Measurements from ENCODE around the gene KCNAB1. TPM values are rescaled to one million over a fixed set of nuclear protein-coding genes. Genes with fewer than 3 reads are reported as not detected.
"Not testable (repeated sequence)": the region's sequence is repeated elsewhere in the genome, so short reads cannot be mapped to it uniquely, and the experiment has no call there.

The KCNAB1 gene
- polyA plus RNA-seq, 1 donor (not counting 4 experiments of a cell fraction or from before 2014, with no cell fraction given), result 0.03 TPM

DNA sequence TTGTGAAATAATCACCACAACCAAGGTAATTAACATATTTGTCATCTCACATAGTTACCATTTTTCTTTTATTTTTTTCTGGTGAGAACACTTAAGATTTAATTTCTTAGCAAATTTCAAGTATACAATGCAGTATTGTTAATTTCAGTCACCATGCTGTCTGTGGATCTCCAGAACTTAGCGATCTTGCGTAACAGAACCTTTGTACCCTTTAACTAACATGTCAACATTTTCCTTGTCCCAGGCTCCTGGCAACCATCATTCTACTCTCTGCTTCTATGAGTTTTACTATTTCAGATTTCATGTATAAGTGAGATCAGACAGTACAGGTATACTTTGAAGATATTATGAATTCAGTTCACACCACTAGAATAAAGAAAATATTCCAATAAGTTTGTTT lies 154.4 kb downstream of the KCNAB1 start:
- no peaks in the 10 kb centered on the region for H3K9me3 ChIP-seq (ENCODE audit: control insufficient read depth, low read depth, low read length)
- no peaks in the 10 kb centered on the region for H3K79me2 ChIP-seq (ENCODE audit: control insufficient read depth, insufficient read depth, low read length)
- H4K20me1 ChIP-seq (ENCODE audit: control insufficient read depth, extremely low read depth, insufficient read depth, low read length), result no peaks in the 10 kb centered on the region
- no peak overlapping the region for H3K4me2 ChIP-seq (ENCODE audit: control insufficient read depth, extremely low read depth, insufficient read depth, low read depth, low read length)
- no peaks in the 10 kb centered on the region for H3K36me3 ChIP-seq (ENCODE audit: control insufficient read depth in 2 of 2, extremely low read depth in 1 of 2, insufficient read depth in 2 of 2, low read length in 2 of 2)
- no peak for FAIRE-seq
- H3K27ac ChIP-seq (ENCODE audit: control insufficient read depth, insufficient read depth, low read length), result no peak overlapping the region
- DNase-seq (ENCODE audit: low read depth, low spot score), result no peak
- dilution Hi-C loops (cut with MboI; ENCODE audit: extremely low pct_ligation_motif_present, low sequenced_read_pairs), result no loop called here
- no peak overlapping the region for H3K9ac ChIP-seq (ENCODE audit: control insufficient read depth, extremely low read depth, insufficient read depth, low read length)
- no peak overlapping the region for H3K4me3 ChIP-seq (ENCODE audit: control insufficient read depth in 2 of 3, extremely low read depth in 1 of 3, insufficient read depth in 2 of 3, low read depth in 1 of 3, low read length in 3 of 3)
- H3K27me3 ChIP-seq (ENCODE audit: control insufficient read depth, extremely low read depth, insufficient read depth, low read length), result no peaks in the 10 kb centered on the region
- TF ChIP-seq, protein P1, sequence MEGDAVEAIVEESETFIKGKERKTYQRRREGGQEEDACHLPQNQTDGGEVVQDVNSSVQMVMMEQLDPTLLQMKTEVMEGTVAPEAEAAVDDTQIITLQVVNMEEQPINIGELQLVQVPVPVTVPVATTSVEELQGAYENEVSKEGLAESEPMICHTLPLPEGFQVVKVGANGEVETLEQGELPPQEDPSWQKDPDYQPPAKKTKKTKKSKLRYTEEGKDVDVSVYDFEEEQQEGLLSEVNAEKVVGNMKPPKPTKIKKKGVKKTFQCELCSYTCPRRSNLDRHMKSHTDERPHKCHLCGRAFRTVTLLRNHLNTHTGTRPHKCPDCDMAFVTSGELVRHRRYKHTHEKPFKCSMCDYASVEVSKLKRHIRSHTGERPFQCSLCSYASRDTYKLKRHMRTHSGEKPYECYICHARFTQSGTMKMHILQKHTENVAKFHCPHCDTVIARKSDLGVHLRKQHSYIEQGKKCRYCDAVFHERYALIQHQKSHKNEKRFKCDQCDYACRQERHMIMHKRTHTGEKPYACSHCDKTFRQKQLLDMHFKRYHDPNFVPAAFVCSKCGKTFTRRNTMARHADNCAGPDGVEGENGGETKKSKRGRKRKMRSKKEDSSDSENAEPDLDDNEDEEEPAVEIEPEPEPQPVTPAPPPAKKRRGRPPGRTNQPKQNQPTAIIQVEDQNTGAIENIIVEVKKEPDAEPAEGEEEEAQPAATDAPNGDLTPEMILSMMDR (optimal IDR thresholded peaks at IDR 0.05 in 1 of 3, IDR thresholded peaks at IDR 0.05 in 1 of 3, conservative IDR thresholded peaks at IDR 0.05 in 1 of 3; ENCODE audit: extremely low read depth in 1 of 3, insufficient read depth in 2 of 3, low read length in 3 of 3), result no peak
- TF ChIP-seq EZH2 (IDR thresholded peaks at IDR 0.05; ENCODE audit: low read length), result no peak
- H3K9me1 ChIP-seq (ENCODE audit: control insufficient read depth, extremely low read depth, insufficient read depth, low read length), result no peaks in the 10 kb centered on the region
- no peak overlapping the region for H2AFZ ChIP-seq (ENCODE audit: control insufficient read depth, low read length)
- no peaks in the 10 kb centered on the region for H3K4me1 ChIP-seq (ENCODE audit: control insufficient read depth, extremely low read depth, insufficient read depth, low read length)

DNA sequence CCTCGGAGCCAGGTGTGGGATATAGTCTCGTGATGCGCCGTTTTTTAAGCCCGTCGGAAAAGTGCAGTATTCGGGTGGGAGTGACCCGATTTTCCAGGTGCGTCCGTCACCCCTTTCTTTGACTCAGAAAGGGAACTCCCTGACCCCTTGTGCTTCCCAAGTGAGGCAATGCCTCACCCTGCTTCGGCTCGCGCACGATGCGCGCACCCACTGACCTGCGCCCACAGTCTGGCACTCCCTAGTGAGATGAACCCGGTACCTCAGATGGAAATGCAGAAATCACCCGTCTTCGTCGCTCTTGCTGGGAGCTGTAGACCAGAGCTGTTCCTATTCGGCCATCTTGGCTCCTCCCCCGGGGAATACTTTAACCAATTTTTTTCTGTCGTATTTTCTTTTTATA lies 164.3 kb downstream of the KCNAB1 start:
- H3K4me3 ChIP-seq (ENCODE audit: control insufficient read depth in 2 of 3, extremely low read depth in 1 of 3, insufficient read depth in 2 of 3, low read depth in 1 of 3, low read length in 3 of 3); DNase-seq (ENCODE audit: low read depth, low spot score); dilution Hi-C loops (cut with MboI; ENCODE audit: extremely low pct_ligation_motif_present, low sequenced_read_pairs); H4K20me1 ChIP-seq (ENCODE audit: control insufficient read depth, extremely low read depth, insufficient read depth, low read length); H3K4me1 ChIP-seq (ENCODE audit: control insufficient read depth, extremely low read depth, insufficient read depth, low read length); H2AFZ ChIP-seq (ENCODE audit: control insufficient read depth, low read length); H3K9me1 ChIP-seq (ENCODE audit: control insufficient read depth, extremely low read depth, insufficient read depth, low read length); H3K4me2 ChIP-seq (ENCODE audit: control insufficient read depth, extremely low read depth, insufficient read depth, low read depth, low read length); H3K36me3 ChIP-seq (ENCODE audit: control insufficient read depth in 2 of 2, extremely low read depth in 1 of 2, insufficient read depth in 2 of 2, low read length in 2 of 2); H3K9me3 ChIP-seq (ENCODE audit: control insufficient read depth, low read depth, low read length); H3K79me2 ChIP-seq (ENCODE audit: control insufficient read depth, insufficient read depth, low read length); H3K27ac ChIP-seq (ENCODE audit: control insufficient read depth, insufficient read depth, low read length); FAIRE-seq; H3K27me3 ChIP-seq (ENCODE audit: control insufficient read depth, extremely low read depth, insufficient read depth, low read length); H3K9ac ChIP-seq (ENCODE audit: control insufficient read depth, extremely low read depth, insufficient read depth, low read length): not testable (repeated sequence)

DNA sequence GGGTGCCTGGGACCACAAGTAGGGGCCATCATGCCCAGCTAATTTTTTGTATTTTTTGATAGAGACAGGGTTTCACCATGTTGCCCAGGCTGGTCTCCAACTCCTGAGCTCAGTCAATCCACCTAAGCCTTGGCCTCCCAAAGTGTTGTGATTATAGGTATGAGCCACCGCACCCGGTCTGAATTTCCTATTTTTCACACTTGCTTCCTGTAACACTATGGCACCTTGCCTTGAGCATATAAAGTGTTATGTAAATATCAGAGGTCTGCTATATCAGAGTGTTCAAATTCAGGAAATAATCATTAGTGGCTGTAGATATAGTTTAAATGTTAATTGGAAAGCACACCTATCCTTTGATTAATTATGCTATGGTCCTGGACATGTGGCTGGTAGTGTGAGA lies 165.2 kb downstream of the KCNAB1 start:
- no peaks in the 10 kb centered on the region for H4K20me1 ChIP-seq (ENCODE audit: control insufficient read depth, extremely low read depth, insufficient read depth, low read length)
- no peaks in the 10 kb centered on the region for H3K4me1 ChIP-seq (ENCODE audit: control insufficient read depth, extremely low read depth, insufficient read depth, low read length)
- no peak overlapping the region for H2AFZ ChIP-seq (ENCODE audit: control insufficient read depth, low read length)
- H3K9ac ChIP-seq (ENCODE audit: control insufficient read depth, extremely low read depth, insufficient read depth, low read length), result no peak overlapping the region
- no peaks in the 10 kb centered on the region for H3K36me3 ChIP-seq (ENCODE audit: control insufficient read depth in 2 of 2, extremely low read depth in 1 of 2, insufficient read depth in 2 of 2, low read length in 2 of 2)
- DNase-seq (ENCODE audit: low read depth, low spot score) (no peak), FAIRE-seq (no peak)
- no peaks in the 10 kb centered on the region for H3K9me3 ChIP-seq (ENCODE audit: control insufficient read depth, low read depth, low read length)
- dilution Hi-C loops (cut with MboI; ENCODE audit: extremely low pct_ligation_motif_present, low sequenced_read_pairs), result no loop called here
- H3K4me2 ChIP-seq (ENCODE audit: control insufficient read depth, extremely low read depth, insufficient read depth, low read depth, low read length), result no peak overlapping the region
- H3K79me2 ChIP-seq (ENCODE audit: control insufficient read depth, insufficient read depth, low read length), result no peaks in the 10 kb centered on the region
- TF ChIP-seq, protein P1 (optimal IDR thresholded peaks at IDR 0.05 in 1 of 3, IDR thresholded peaks at IDR 0.05 in 1 of 3, conservative IDR thresholded peaks at IDR 0.05 in 1 of 3; ENCODE audit: extremely low read depth in 1 of 3, insufficient read depth in 2 of 3, low read length in 3 of 3), result no peak
- no peak for TF ChIP-seq EZH2 (IDR thresholded peaks at IDR 0.05; ENCODE audit: low read length)
- H3K27ac ChIP-seq (ENCODE audit: control insufficient read depth, insufficient read depth, low read length), result no peak overlapping the region
- H3K9me1 ChIP-seq (ENCODE audit: control insufficient read depth, extremely low read depth, insufficient read depth, low read length), result no peaks in the 10 kb centered on the region
- H3K27me3 ChIP-seq (ENCODE audit: control insufficient read depth, extremely low read depth, insufficient read depth, low read length), result peaks cover 17% of the 10 kb centered on the region
- H3K4me3 ChIP-seq (ENCODE audit: control insufficient read depth in 2 of 3, extremely low read depth in 1 of 3, insufficient read depth in 2 of 3, low read depth in 1 of 3, low read length in 3 of 3), result no peak overlapping the region

Measured in keratinocyte (primary cell).